Glutamatergic neuron (in vitro differentiated cells): ENCODE data around the gene NUP205. TPM values are rescaled to one million over a fixed set of nuclear protein-coding genes. Genes with fewer than 3 reads are reported as not detected.

Source experiments
- DNase-seq: peaks from one replicate; pipeline ENCODE4 v3.0.0; 2022
- H3K27ac Mint-ChIP-seq: one replicate; pipeline ENCODE4 v1.8.0; 2020; ENCODE audit warnings: mild to moderate bottlenecking, mixed read lengths, inconsistent platforms; ENCODE audit not compliant: unreplicated experiment
- H3K27me3 Mint-ChIP-seq: one replicate; pipeline ENCODE4 v1.8.0; 2020; ENCODE audit warnings: mild to moderate bottlenecking, moderate library complexity, mixed read lengths, inconsistent platforms; ENCODE audit not compliant: unreplicated experiment
- H3K36me3 Mint-ChIP-seq: one replicate; pipeline ENCODE4 v1.8.0; 2020; ENCODE audit warnings: mild to moderate bottlenecking, mixed read lengths, inconsistent platforms; ENCODE audit not compliant: unreplicated experiment
- H3K4me1 Mint-ChIP-seq: one replicate; pipeline ENCODE4 v1.8.0; 2020; ENCODE audit warnings: mild to moderate bottlenecking, low read depth, mixed read lengths, inconsistent platforms; ENCODE audit not compliant: unreplicated experiment
- H3K4me3 Mint-ChIP-seq: one replicate; pipeline ENCODE4 v1.8.0; 2020; ENCODE audit warnings: mild to moderate bottlenecking, mixed read lengths, inconsistent platforms; ENCODE audit not compliant: unreplicated experiment
- H3K9me3 Mint-ChIP-seq: one replicate; pipeline ENCODE4 v1.8.0; 2020; ENCODE audit warnings: mild to moderate bottlenecking, moderate library complexity, mixed read lengths, inconsistent platforms; ENCODE audit not compliant: unreplicated experiment
- CTCF ChIP-seq: fragments of 200-600 bp; sonication (generic); IDR thresholded peaks from one replicate; pipeline ENCODE4 v1.5.0; 2021; ENCODE audit not compliant: partially characterized antibody, unreplicated experiment
- total RNA-seq: library from RNA; stranded (reverse); fragmentation: NEBNext Ultra II Directional; extraction: Animal tissue kit (Norgen Biotek cat#: 25700); gene quantifications from one replicate; pipeline ENCODE4 v1.2.1, GENCODE V29; 2021; ENCODE audit not compliant: unreplicated experiment

The NUP205 gene
- total RNA-seq, 1 donor from 2014 or later, result 56.5 TPM

- TF ChIP-seq CTCF, result no peak
- Mint-ChIP-seq H3K4me3 (no peak overlapping the region), H3K36me3 (no peaks in the 10 kb centered on the region), H3K9me3 (no peaks in the 10 kb centered on the region), H3K27me3 (no peaks in the 10 kb centered on the region), H3K4me1 (peaks cover 7% of the 10 kb centered on the region), H3K27ac (no peak overlapping the region)
- DNase-seq, result no peak
Measured at GRCh38 chr7:135510592-135511183, 47.0 kb upstream of the NUP205 start.

GRCh38 chr7:135512135-135512887 is 45.4 kb upstream of the NUP205 start:
- peak; percentile 69 for TF ChIP-seq CTCF
- Mint-ChIP-seq H3K27ac (no peak overlapping the region), H3K27me3 (no peaks in the 10 kb centered on the region), H3K4me3 (no peak overlapping the region), H3K36me3 (no peaks in the 10 kb centered on the region), H3K9me3 (no peaks in the 10 kb centered on the region), H3K4me1 (peaks cover 3% of the 10 kb centered on the region)
- no peak for DNase-seq

GRCh38 chr7:135514856-135515255 is 42.9 kb upstream of the NUP205 start:
- Mint-ChIP-seq H3K9me3 (no peaks in the 10 kb centered on the region), H3K27me3 (no peaks in the 10 kb centered on the region)
- TF ChIP-seq CTCF, result no peak

GRCh38 chr7:135517060-135517459 is 40.7 kb upstream of the NUP205 start:
- Mint-ChIP-seq H3K4me1 (no peaks in the 10 kb centered on the region), H3K9me3 (no peaks in the 10 kb centered on the region), H3K27me3 (no peaks in the 10 kb centered on the region), H3K27ac (no peak overlapping the region), H3K36me3 (no peaks in the 10 kb centered on the region), H3K4me3 (no peak overlapping the region)
- TF ChIP-seq CTCF, result no peak
- no peak for DNase-seq

More at GRCh38 chr7:135514856-135515255, 42.9 kb upstream of the NUP205 start:
- no peaks in the 10 kb centered on the region for H3K4me1 Mint-ChIP-seq
- no peak overlapping the region for H3K4me3 Mint-ChIP-seq
- H3K36me3 Mint-ChIP-seq, result no peaks in the 10 kb centered on the region
- no peak for DNase-seq
- H3K27ac Mint-ChIP-seq, result no peak overlapping the region

GRCh38 chr7:135518748-135519147 is 39.0 kb upstream of the NUP205 start:
- Mint-ChIP-seq H3K36me3 (no peaks in the 10 kb centered on the region), H3K9me3 (no peaks in the 10 kb centered on the region), H3K27me3 (no peaks in the 10 kb centered on the region), H3K4me3 (no peak overlapping the region), H3K4me1 (no peaks in the 10 kb centered on the region), H3K27ac (no peak overlapping the region)
- DNase-seq, result no peak
- no peak for TF ChIP-seq CTCF
